Left lung (tissue), 10 donors: ENCODE data around the gene ACO2. TPM values are rescaled to one million over a fixed set of nuclear protein-coding genes. Genes with fewer than 3 reads are reported as not detected.

Experiments used
- ATAC-seq: fragments of 200-7000 bp; cut with Tn5 transposase; one replicate; pipeline ENCODE4 v1.9.1; 2020; ENCODE audit warnings: moderate library complexity
- DNase-seq, 4 donors: peaks; one replicate each; pipeline ENCODE4 v3.0.0-alpha.2; 2013 to 2020
- H3K27ac ChIP-seq, 2 donors: fragments of 200-600 bp; sonication (generic) in 1 of 2; one replicate each; pipeline versions ENCODE4 v1.5.0 to v1.8.0; 2020 to 2021
- H3K27me3 ChIP-seq, 2 donors: fragments of 200-600 bp; sonication (generic) in 1 of 2; one replicate each; pipeline versions ENCODE4 v1.5.0 to v1.8.0; 2020 to 2021
- H3K36me3 ChIP-seq, 2 donors: fragments of 200-600 bp; sonication (generic) in 1 of 2; one replicate each; pipeline versions ENCODE4 v1.5.0 to v1.8.0; 2020 to 2021
- H3K4me1 ChIP-seq, 2 donors: fragments of 200-600 bp; one replicate each; pipeline ENCODE4 v1.8.0; 2021
- H3K4me3 ChIP-seq, 2 donors: fragments of 200-600 bp; sonication (generic) in 1 of 2; one replicate each; pipeline versions ENCODE4 v1.5.0 to v1.8.0; 2020 to 2021; ENCODE audit warnings: mild to moderate bottlenecking in 1 of 2
- H3K9me3 ChIP-seq, 2 donors: fragments of 200-600 bp; sonication (generic) in 1 of 2; one replicate each; pipeline versions ENCODE4 v1.5.0 to v1.8.0; 2020 to 2021
- intact Hi-C, 2 donors: fragments of 100-400 bp; cut with DNase I; formaldehyde crosslinking; loops; one replicate each; pipeline versions ENCODE4 v1.11.2 to v1.14.2; 2022
- polyA plus RNA-seq, 6 donors: library from polyadenylated mRNA; unstranded; fragments of 120-200 nt; gene quantifications; one replicate each; pipeline ENCODE4 v1.2.1, GENCODE V29; 2013; ENCODE audit not compliant: insufficient read length in 6 of 6
- total RNA-seq, 2 donors: library from RNA; stranded (reverse); fragmentation: NEBNext Ultra II Directional; extraction: Animal tissue kit (Norgen Biotek cat#: 25700); gene quantifications; one replicate each; pipeline ENCODE4 v1.2.1, GENCODE V29; 2021
- TF ChIP-seq, protein P1 (sequence below), 2 donors: fragments of 200-600 bp; sonication (generic) in 1 of 2; IDR thresholded peaks; one replicate each; pipeline versions ENCODE4 v1.5.0 to v1.8.0; 2021; ENCODE audit warnings: antibody characterized with exemption in 2 of 2
- donor health status: DM: no; HTN: yes; CAD: no.
- donor health status: DM: no; HTN: no; CAD: no.

Gene ACO2
- total and polyA plus RNA-seq, 8 donors: 51.0 to 91.8 (median 59.4) TPM

DNA sequence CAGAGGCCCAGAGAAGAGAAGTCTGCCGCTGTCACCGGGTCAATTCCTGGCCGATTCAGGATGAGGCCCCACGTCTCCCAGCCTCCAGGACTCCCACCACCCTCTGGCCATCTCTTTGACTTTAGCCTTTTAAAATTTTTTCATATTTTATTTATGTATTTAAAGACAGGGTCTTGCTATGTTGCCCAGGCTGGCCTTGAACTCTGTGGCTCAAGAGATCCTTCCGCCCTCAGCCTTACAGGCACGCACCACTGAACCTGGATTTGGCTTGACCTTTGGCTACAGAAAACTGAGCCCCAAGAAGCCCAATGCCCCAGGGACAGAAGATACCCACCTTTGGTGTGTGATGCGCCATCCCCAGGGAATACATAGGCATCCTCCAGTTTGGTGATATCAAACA is 71.4 kb downstream of the ACO2 start:
- ATAC-seq: no peak
- Histone ChIP-seq H3K4me1 (peaks cover 15 to 44% of the 10 kb centered on the region in 2 donors), H3K27ac (no peak overlapping the region), H3K9me3 (no peaks in the 10 kb centered on the region), H3K36me3 (peaks cover 0 to 47% of the 10 kb centered on the region in 2 donors), H3K27me3 (no peaks in the 10 kb centered on the region), H3K4me3 (no peak overlapping the region)
- DNase-seq: no peak
- TF ChIP-seq, protein P1, sequence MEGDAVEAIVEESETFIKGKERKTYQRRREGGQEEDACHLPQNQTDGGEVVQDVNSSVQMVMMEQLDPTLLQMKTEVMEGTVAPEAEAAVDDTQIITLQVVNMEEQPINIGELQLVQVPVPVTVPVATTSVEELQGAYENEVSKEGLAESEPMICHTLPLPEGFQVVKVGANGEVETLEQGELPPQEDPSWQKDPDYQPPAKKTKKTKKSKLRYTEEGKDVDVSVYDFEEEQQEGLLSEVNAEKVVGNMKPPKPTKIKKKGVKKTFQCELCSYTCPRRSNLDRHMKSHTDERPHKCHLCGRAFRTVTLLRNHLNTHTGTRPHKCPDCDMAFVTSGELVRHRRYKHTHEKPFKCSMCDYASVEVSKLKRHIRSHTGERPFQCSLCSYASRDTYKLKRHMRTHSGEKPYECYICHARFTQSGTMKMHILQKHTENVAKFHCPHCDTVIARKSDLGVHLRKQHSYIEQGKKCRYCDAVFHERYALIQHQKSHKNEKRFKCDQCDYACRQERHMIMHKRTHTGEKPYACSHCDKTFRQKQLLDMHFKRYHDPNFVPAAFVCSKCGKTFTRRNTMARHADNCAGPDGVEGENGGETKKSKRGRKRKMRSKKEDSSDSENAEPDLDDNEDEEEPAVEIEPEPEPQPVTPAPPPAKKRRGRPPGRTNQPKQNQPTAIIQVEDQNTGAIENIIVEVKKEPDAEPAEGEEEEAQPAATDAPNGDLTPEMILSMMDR (IDR thresholded peaks at IDR 0.05): no peak
- intact Hi-C loops: no loop called here

DNA sequence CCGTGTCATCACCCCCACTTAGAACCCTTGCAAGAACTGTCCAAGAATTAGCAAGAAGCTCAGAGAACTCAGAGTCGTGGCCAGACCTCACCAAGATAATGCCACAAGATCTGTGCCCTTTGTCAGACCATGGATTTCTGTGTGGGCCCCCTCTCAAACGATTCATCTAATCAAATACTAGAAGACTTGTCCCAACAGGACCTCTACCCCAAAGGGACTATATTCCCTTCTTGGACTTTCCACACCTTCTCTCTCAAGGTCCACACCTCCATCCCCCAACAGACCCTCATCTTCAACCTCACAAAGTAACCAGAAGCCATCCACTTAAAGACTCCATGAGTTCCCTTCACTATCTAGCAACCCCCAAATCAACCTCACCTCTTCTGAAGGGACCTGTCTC is 72.6 kb downstream of the ACO2 start:
- intact Hi-C loops: no loop called here
- Histone ChIP-seq H3K36me3 (peaks cover 0 to 44% of the 10 kb centered on the region in 2 donors), H3K9me3 (no peaks in the 10 kb centered on the region), H3K4me3 (no peak overlapping the region), H3K27ac (no peak overlapping the region), H3K4me1 (peaks cover 15 to 47% of the 10 kb centered on the region in 2 donors), H3K27me3 (no peaks in the 10 kb centered on the region)
- DNase-seq: no peak
- TF ChIP-seq, protein P1 (IDR thresholded peaks at IDR 0.05): no peak
- no peak for ATAC-seq

DNA sequence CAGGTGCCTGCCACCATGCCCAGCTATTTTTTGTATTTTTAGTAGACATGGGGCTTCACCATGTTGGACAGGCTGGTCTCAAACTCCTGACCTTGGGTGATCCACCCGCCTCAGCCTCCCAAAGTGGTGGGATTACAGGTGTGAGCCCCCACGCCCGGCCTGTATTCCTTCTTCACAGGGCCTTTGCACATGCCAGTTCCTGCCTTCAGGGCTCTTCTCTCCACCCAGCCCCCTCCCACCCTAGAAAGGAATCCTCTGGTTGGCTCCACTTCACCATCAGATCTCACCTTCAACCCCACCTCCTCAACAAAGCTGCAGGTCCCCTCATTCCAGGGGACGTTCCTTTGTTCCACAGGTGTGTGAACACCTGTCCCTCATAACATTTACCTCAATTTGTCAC is 73.3 kb downstream of the ACO2 start:
- Histone ChIP-seq H3K27ac (no peak overlapping the region), H3K36me3 (peaks cover 0 to 37% of the 10 kb centered on the region in 2 donors), H3K4me1 (peaks cover 15 to 47% of the 10 kb centered on the region in 2 donors), H3K27me3 (no peaks in the 10 kb centered on the region), H3K4me3 (peak overlapping the region in 1 of 2 donors; percentile 90), H3K9me3 (no peaks in the 10 kb centered on the region)
- TF ChIP-seq, protein P1 (IDR thresholded peaks at IDR 0.05): no peak
- ATAC-seq (no peak), DNase-seq (no peak)
- intact Hi-C loops: no loop called here

DNA sequence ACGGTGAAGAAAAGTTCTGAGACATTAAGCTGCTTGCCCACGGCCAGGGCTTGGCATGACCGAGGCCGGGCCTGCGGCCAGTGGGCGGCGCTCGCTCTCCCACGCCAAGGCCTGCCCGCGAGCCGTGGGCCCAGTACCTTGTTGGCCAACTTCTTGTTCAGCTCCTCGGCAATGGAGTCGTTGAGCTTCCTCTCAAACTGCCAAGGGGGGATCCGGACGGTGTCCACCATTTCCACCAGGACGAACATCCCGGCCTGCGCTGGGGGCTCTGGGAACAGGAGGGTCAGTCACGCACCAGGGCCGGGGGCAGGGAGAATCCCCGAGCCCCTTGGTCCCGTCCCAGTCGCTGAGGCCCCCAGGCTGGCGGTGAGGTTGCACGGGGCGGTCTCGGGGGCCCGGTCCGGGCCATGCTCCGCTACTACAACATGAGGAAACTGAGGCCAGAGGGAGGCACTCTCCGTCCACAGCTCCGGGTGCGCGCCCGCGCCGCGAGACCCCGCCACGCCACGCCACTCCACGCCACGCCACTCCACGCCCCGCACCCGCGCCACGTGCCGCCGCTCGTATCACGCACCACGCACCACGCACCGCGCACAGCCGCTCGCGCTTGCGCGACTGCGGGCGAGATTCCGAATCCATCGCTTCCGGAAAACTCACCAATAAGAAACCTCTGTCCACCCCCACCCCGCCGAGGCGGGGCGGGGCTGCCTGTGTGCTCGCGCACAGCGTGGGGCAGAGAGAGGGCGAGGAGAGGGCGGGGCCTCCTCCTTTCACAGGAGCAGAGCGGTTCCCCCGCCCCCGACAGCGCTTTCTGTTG is 75.1 kb downstream of the ACO2 start, which contains the start of gene POLR3H:
TSS of gene POLR3H (minus strand) at position 617 of the 817 bp plus-strand sequence. CDS start at position 248, 369 bp downstream.
- H3K36me3 ChIP-seq: peaks cover 0 to 18% of the 10 kb centered on the region in 2 donors
- H3K4me3 ChIP-seq: peak within 1 kb of the TSS; percentile 79 to 90
- H3K4me1 ChIP-seq: peaks cover 15 to 47% of the 10 kb centered on the region in 2 donors
- no peaks in the 10 kb centered on the region for H3K9me3 ChIP-seq
- intact Hi-C loops: no loop called here
- H3K27ac ChIP-seq: peak within 1 kb of the TSS; percentile 75 to 87
- DNase-seq (peak in 3 of 4 donors; percentile 99), ATAC-seq (peak; percentile 98)
- no peaks in the 10 kb centered on the region for H3K27me3 ChIP-seq
- TF ChIP-seq, protein P1 (IDR thresholded peaks at IDR 0.05): peak; percentile 31 to 52

DNA sequence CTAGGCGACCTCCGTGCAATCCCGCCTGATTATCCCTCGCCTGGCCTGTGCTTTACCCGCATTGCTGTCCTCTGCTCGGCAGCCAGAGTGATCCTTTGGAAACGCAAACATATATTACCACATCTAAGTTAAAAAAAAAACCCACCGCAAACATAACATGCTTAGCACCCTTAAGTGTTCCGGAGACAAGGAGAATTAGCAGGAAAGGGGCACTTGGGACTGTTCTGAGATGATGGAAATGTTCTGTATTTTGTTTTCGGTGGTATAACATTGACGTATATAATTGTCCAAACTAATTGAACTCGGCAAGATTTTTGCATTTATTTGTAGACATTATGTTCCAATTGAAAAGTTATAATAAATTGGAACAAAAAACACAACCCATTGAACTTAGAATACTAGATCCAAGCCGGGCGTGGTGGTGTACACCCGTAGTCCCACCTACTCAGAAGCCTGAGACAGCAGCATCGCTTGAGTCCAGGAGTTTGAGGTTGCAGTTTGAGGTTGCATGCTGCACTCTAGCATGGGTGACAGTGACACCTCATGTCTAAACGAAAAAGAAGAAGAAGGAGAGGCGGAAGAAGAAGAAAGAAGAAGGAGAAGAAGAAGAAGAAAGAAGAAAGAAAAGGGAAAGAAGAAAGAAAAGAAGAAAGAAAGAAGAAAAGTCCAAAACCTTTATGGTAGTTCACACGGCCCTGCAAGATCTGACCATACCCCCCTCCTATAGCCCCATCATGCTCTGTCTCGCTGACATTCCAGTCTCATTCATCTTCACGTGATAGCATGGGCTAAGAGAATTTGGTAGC is 76.0 kb downstream of the ACO2 start:
- peak; percentile 5 for ATAC-seq
- Histone ChIP-seq H3K4me3 (peak overlapping the region; percentile 79 to 90), H3K36me3 (peaks cover 0 to 11% of the 10 kb centered on the region in 2 donors), H3K4me1 (peaks cover 15 to 47% of the 10 kb centered on the region in 2 donors), H3K9me3 (no peaks in the 10 kb centered on the region), H3K27ac (peak overlapping the region in 1 of 2 donors; percentile 87), H3K27me3 (no peaks in the 10 kb centered on the region)
- DNase-seq: peak in 1 of 4 donors; percentile 98
- intact Hi-C loops: no loop called here
- TF ChIP-seq, protein P1 (IDR thresholded peaks at IDR 0.05): no peak
